ENCODE measurements around the gene KNSTRN. TPM values are rescaled to one million over a fixed set of nuclear protein-coding genes. Genes with fewer than 3 reads are reported as not detected.
A peak's percentile ranks its signal among the peaks of the same experiment; 100 is the strongest.

Gene KNSTRN
- total RNA-seq, 1 donor = 49.2 TPM

DNA sequence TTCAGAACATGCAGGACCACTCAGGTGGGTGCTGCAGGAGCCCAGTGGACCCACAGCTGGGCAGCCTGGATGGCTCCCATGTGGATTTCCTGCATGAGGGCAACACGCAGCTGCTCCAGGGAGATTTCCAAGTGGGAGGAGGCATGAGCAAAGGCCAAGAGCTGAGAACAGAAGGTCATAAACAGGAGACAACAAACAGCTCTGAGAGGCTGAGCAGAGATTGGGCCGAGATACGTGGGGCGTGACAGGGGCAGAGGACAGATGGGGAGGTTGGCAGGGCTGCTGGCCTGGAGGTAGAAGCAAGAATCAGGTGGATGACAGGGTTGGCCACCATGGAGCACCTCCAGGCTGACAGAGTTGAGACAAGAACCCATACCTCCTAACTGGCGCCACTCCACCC lies 28.8 kb upstream of the KNSTRN start:
- no peak for TF ChIP-seq CTCF (IDR thresholded peaks at IDR 0.05; ENCODE audit: insufficient read depth, low read depth, low read length)
- H3K4me3 ChIP-seq (ENCODE audit: low read depth, low read length) = no peak overlapping the region
- DNase-seq (ENCODE audit: low read depth) = no peak

DNA sequence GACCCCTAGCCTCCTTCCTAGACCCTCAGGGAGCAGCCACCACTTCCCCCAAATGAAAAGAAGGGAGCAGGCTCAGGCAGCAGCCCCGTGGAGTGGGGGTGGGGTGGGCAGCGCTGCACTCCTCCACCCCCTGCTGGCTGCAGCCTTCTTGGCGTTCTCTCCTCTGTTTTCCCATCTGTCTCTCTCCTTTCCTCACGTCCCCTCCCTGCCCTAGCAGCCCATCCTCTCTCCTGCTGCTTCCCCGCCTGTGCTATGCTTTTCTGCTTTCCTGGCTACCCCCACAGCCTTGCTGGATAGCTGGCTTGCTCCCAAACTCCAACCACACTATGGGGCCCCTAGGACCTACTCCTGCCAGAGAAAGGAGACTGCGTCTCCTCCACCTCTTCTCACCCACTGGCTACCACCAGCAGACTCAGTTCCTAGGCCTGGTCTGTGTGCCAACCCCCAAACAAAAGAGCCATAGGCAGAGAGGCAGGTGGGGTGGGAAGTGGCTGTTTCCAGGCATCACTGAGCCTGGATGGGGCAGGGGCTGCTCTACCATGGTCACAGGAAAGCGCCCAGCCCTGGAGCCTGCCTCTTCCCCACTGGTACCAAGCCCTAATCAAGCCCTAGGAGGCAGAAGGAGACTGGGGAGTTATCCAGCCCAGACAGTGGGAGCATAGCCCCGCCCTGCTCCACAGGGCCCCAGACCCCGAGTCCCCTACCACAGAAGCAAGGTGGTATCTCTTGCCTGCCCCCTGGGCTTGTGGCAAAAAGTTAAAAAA lies 27.9 kb upstream of the KNSTRN start:
- peak; percentile 40 for DNase-seq (ENCODE audit: low read depth)
- H3K4me3 ChIP-seq (ENCODE audit: low read depth, low read length) = no peak overlapping the region
- peak; percentile 64 for TF ChIP-seq CTCF (IDR thresholded peaks at IDR 0.05; ENCODE audit: insufficient read depth, low read depth, low read length)

GRCh38 chr15:40355976-40356585 lies 26.4 kb upstream of the KNSTRN start:
- TF ChIP-seq CTCF (IDR thresholded peaks at IDR 0.05; ENCODE audit: insufficient read depth, low read depth, low read length) = no peak
- H3K4me3 ChIP-seq (ENCODE audit: low read depth, low read length) = no peak overlapping the region
- no peak for DNase-seq (ENCODE audit: low read depth)

DNA sequence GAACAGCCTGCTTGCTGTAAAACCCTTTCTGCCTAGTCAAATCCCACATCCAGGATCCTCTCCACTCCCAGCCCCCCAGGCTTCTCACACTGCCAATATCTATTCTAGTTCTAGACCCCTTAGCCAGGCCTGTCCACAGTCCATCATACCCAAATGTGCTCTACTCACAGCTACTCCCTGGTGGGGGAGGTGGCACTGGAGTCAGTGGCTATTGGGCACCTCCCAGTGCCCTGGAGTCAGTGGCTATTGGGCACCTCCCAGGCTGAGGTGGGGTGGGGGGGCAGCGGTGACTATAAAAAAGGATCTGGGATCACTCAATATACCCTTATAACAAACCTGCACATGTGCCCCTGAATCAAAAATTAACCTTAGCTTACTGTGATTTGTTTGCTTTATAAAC lies 25.3 kb upstream of the KNSTRN start:
- no peak overlapping the region for H3K4me3 ChIP-seq (ENCODE audit: low read depth, low read length)
- no peak for TF ChIP-seq CTCF (IDR thresholded peaks at IDR 0.05; ENCODE audit: insufficient read depth, low read depth, low read length)
- no peak for DNase-seq (ENCODE audit: low read depth)

DNA sequence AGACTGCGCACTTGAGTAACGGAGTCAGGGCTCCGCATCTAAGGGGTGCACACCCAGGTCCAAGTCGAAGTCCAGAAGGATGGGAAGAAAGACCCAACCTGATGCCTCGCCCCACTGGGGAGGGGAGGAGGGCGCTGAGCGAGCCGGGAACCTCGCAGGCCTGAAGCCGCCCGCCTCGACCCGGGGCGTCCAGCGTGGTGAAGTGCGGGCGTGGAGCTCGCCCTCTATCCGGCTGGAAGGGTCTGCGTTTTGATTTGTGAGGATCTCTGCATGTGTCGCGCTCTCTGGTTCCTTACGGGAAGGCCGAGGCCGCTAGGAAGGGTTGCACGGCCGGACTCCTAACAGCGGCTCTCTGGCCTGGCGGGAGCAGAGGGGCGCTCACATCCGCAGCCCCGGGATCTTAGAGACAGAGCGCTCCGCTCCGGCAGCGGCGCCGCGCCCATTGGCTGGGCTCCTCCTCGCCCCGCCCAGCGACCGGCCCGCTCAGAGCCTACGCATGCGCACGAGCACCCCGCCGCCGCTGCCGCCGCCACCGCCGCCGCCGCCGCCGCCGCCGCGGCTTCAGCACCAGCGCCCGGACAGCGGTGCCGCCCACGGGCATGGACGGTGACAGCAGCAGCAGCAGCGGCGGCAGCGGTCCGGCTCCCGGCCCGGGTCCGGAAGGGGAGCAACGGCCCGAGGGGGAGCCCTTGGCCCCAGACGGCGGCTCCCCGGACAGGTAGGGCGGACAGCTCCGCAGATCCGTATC lies 24.6 kb upstream of the KNSTRN start, which contains the start of gene DISP2:
DISP2 (plus strand) TSS at position 497 of the 748 bp plus-strand sequence; CDS start at position 600, 103 bp downstream.
- DNase-seq (ENCODE audit: low read depth) = peak; percentile 80
- peak within 1 kb of the TSS; percentile 63 for H3K4me3 ChIP-seq (ENCODE audit: low read depth, low read length)
- TF ChIP-seq CTCF (IDR thresholded peaks at IDR 0.05; ENCODE audit: insufficient read depth, low read depth, low read length) = no peak

DNA sequence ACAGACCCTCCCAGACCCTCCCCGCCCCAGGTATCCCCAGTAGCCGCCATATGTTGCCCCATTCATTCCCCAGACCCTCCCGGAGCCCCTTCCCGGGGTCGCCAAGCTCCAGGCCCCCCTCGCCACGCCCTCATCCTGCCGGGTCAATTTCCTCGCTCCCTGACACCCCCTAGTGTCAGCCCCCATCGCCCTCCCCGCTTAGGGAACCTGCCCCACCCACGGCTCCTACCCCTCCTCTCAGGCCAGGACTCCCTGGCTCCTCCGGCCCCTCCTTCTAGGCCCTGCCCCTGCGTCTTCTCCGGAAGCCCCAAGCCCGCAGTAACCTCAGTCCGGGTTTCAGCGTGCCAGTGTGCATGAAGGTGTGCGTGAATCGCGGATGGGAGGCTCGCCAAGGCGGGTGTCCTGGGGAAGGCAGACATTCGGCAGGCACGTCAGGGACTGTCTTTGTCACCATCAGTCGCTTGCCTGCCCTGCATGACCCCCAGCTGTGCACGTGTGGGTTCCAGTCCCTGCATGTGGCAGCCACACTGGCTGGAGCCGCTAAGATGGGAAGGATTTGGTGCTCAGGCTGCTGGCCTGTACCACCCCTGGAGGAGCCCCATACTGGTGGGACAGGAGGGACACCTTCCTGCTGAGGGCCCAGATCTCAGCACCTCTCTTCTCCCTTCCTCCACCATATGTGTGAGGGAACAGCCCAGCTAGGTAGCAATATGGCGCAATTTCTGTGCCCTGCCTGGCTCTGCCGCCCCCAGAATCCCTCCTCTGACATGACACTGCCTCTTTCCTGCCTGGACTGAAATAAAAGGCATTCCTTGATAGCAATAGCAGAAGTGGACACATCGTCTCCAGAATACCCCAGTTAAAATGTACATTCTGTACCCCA lies 23.8 kb upstream of the KNSTRN start:
- no peak for DNase-seq (ENCODE audit: low read depth)
- TF ChIP-seq CTCF (IDR thresholded peaks at IDR 0.05; ENCODE audit: insufficient read depth, low read depth, low read length) = no peak
- peak overlapping the region; percentile 63 for H3K4me3 ChIP-seq (ENCODE audit: low read depth, low read length)
